Measurements from ENCODE around the gene CD28. TPM values are rescaled to one million over a fixed set of nuclear protein-coding genes. Genes with fewer than 3 reads are reported as not detected.

CD28 gene
- total RNA-seq, 3 donors from 2014 or later (not counting 1 experiment from before 2014, with no cell fraction given), result 0.54 to 3.5 (median 3.3) TPM

- DNase-seq, result no peak
- Mint-ChIP-seq H3K4me1 (peaks cover 6 to 13% of the 10 kb centered on the region in 2 donors), H3K27ac (no peak overlapping the region), H3K27me3 (ENCODE audit: low read depth in 2 of 2) (peaks cover 5 to 18% of the 10 kb centered on the region in 2 donors), H3K4me3 (no peak overlapping the region), H3K9me3 (peaks cover 2 to 3% of the 10 kb centered on the region in 2 donors), H3K36me3 (peaks cover 6% of the 10 kb centered on the region)
- H3K27ac ChIP-seq (ENCODE audit: low read length), result no peak overlapping the region
- intact Hi-C loops (cut with micrococcal nuclease), result no loop called here
- no peaks in the 10 kb centered on the region for H3K36me3 ChIP-seq (ENCODE audit: control insufficient read depth, insufficient read depth, low read length)
- no peak for TF ChIP-seq CTCF (IDR thresholded peaks at IDR 0.05)
- 85% methylated on average over 1 of the region's 1 CpG for WGBS (ENCODE audit: insufficient coverage)
- no peak for ATAC-seq
- no peaks in the 10 kb centered on the region for H3K27me3 ChIP-seq (ENCODE audit: control insufficient read depth, insufficient read depth, low read length)
- H3K9me3 ChIP-seq (ENCODE audit: control insufficient read depth, insufficient read depth, low read length), result no peaks in the 10 kb centered on the region
- H3K4me1 ChIP-seq (ENCODE audit: control insufficient read depth, insufficient read depth, low read length), result peaks cover 7% of the 10 kb centered on the region
- H3K4me3 ChIP-seq (ENCODE audit: low read length), result no peak overlapping the region
Measured at GRCh38 chr2:203671876-203672275, 34.6 kb upstream of the CD28 start.

GRCh38 chr2:203672856-203673255, 33.6 kb upstream of the CD28 start:
- Histone ChIP-seq H3K4me1 (ENCODE audit: control insufficient read depth, insufficient read depth, low read length) (peaks cover 7% of the 10 kb centered on the region), H3K27me3 (ENCODE audit: control insufficient read depth, insufficient read depth, low read length) (no peaks in the 10 kb centered on the region), H3K9me3 (ENCODE audit: control insufficient read depth, insufficient read depth, low read length) (no peaks in the 10 kb centered on the region), H3K27ac (ENCODE audit: low read length) (no peak overlapping the region), H3K4me3 (ENCODE audit: low read length) (no peak overlapping the region), H3K36me3 (ENCODE audit: control insufficient read depth, insufficient read depth, low read length) (no peaks in the 10 kb centered on the region)
- DNase-seq (no peak), ATAC-seq (no peak)
- intact Hi-C loops (cut with micrococcal nuclease), result no loop called here
- H3K27me3 Mint-ChIP-seq (ENCODE audit: low read depth in 2 of 2), result peaks cover 7 to 18% of the 10 kb centered on the region in 2 donors
- H3K4me1 Mint-ChIP-seq, result peaks cover 6 to 13% of the 10 kb centered on the region in 2 donors
- H3K9me3 Mint-ChIP-seq, result peaks cover 2 to 3% of the 10 kb centered on the region in 2 donors
- H3K36me3 Mint-ChIP-seq, result peaks cover 6% of the 10 kb centered on the region
- no peak for TF ChIP-seq CTCF (IDR thresholded peaks at IDR 0.05)
- no peak overlapping the region for H3K4me3 Mint-ChIP-seq
- H3K27ac Mint-ChIP-seq, result no peak overlapping the region
- 100% methylated on average over 1 of the region's 3 CpGs for WGBS (ENCODE audit: insufficient coverage)

GRCh38 chr2:203673933-203674332, 32.5 kb upstream of the CD28 start:
- Mint-ChIP-seq H3K27ac (no peak overlapping the region), H3K4me1 (peaks cover 6 to 13% of the 10 kb centered on the region in 2 donors), H3K27me3 (ENCODE audit: low read depth in 2 of 2) (peaks cover 13 to 18% of the 10 kb centered on the region in 2 donors), H3K9me3 (peaks cover 2 to 3% of the 10 kb centered on the region in 2 donors), H3K36me3 (peaks cover 6% of the 10 kb centered on the region), H3K4me3 (no peak overlapping the region)
- H3K4me1 ChIP-seq (ENCODE audit: control insufficient read depth, insufficient read depth, low read length), result peaks cover 7% of the 10 kb centered on the region
- H3K9me3 ChIP-seq (ENCODE audit: control insufficient read depth, insufficient read depth, low read length), result no peaks in the 10 kb centered on the region
- H3K27me3 ChIP-seq (ENCODE audit: control insufficient read depth, insufficient read depth, low read length), result no peaks in the 10 kb centered on the region
- TF ChIP-seq CTCF (IDR thresholded peaks at IDR 0.05), result no peak
- no peak overlapping the region for H3K27ac ChIP-seq (ENCODE audit: low read length)
- H3K36me3 ChIP-seq (ENCODE audit: control insufficient read depth, insufficient read depth, low read length), result no peaks in the 10 kb centered on the region
- WGBS (ENCODE audit: insufficient coverage), result 43% methylated on average over 1 of the region's 1 CpG
- H3K4me3 ChIP-seq (ENCODE audit: low read length), result no peak overlapping the region
- intact Hi-C loops (cut with micrococcal nuclease), result no loop called here
- DNase-seq (peak in 1 of 2 donors; percentile 49), ATAC-seq (peak in 2 of 3 donors; percentile 53 to 80)

- Histone ChIP-seq H3K27ac (ENCODE audit: low read length) (no peak overlapping the region), H3K4me1 (ENCODE audit: control insufficient read depth, insufficient read depth, low read length) (peaks cover 7% of the 10 kb centered on the region), H3K4me3 (ENCODE audit: low read length) (no peak overlapping the region), H3K9me3 (ENCODE audit: control insufficient read depth, insufficient read depth, low read length) (no peaks in the 10 kb centered on the region), H3K27me3 (ENCODE audit: control insufficient read depth, insufficient read depth, low read length) (no peaks in the 10 kb centered on the region), H3K36me3 (ENCODE audit: control insufficient read depth, insufficient read depth, low read length) (no peaks in the 10 kb centered on the region)
- H3K27me3 Mint-ChIP-seq (ENCODE audit: low read depth in 2 of 2), result peaks cover 13 to 18% of the 10 kb centered on the region in 2 donors
- no peak overlapping the region for H3K4me3 Mint-ChIP-seq
- 97% methylated on average over 3 of the region's 3 CpGs for WGBS (ENCODE audit: insufficient coverage)
- TF ChIP-seq CTCF (IDR thresholded peaks at IDR 0.05), result no peak
- no peak overlapping the region for H3K27ac Mint-ChIP-seq
- peaks cover 2 to 3% of the 10 kb centered on the region in 2 donors for H3K9me3 Mint-ChIP-seq
- no peak for DNase-seq
- no peak for ATAC-seq
- intact Hi-C loops (cut with micrococcal nuclease), result no loop called here
- H3K36me3 Mint-ChIP-seq, result peaks cover 6% of the 10 kb centered on the region
- H3K4me1 Mint-ChIP-seq, result peaks cover 6 to 13% of the 10 kb centered on the region in 2 donors
Measured at GRCh38 chr2:203675086-203675485, 31.4 kb upstream of the CD28 start.

Measured in natural killer cell (primary cell).